HepG2 (cell line): ENCODE results near the gene CHMP1A. TPM values are rescaled to one million over a fixed set of nuclear protein-coding genes. Genes with fewer than 3 reads are reported as not detected.

ENCODE experiments used
- ATF7-NPFF ChIP-seq: sonication (generic); formaldehyde crosslinking; IDR thresholded peaks from 2 replicates; pipeline ENCODE4 v1.8.1; 2023; ENCODE audit warnings: mild to moderate bottlenecking, low read depth, missing genetic modification reagents, moderate library complexity
- BHLHE40 ChIP-seq: IDR thresholded peaks from 2 replicates; pipeline ENCODE4 v1.6.1; 2011; ENCODE audit warnings: low read length, improper control_type of control experiment
- GATAD2A ChIP-seq: IDR thresholded peaks from 2 replicates; pipeline ENCODE4 v1.6.1; 2016
- HNF1A ChIP-seq, 2 experiments: sonication (generic) in 1 of 2; formaldehyde crosslinking in 1 of 2; IDR thresholded peaks; 2 replicates each; pipeline versions ENCODE4 v1.4.0 to v1.6.1; 2016 to 2020; ENCODE audit warnings: borderline replicate concordance in 1 of 2, low read depth in 1 of 2, mild to moderate bottlenecking in 1 of 2, missing genetic modification reagents in 1 of 2
- HNRNPL ChIP-seq: fragments of 200-400 bp; formaldehyde crosslinking; IDR thresholded peaks from 2 replicates; pipeline ENCODE4 v1.6.1; 2017; ENCODE audit warnings: mild to moderate bottlenecking, low read depth, low read length
- KDM3A ChIP-seq: IDR thresholded peaks from 2 replicates; pipeline ENCODE4 v1.6.1; 2018; ENCODE audit warnings: low read depth, missing compliant biosample characterization
- PHF5A ChIP-seq: IDR thresholded peaks from one replicate; pipeline ENCODE4 v1.6.1; 2018; ENCODE audit warnings: low read depth, missing genetic modification reagents; ENCODE audit not compliant: unreplicated experiment
- SAP130 ChIP-seq: IDR thresholded peaks from 2 replicates; pipeline ENCODE4 v1.6.1; 2016; ENCODE audit warnings: low read depth
- SOX5 ChIP-seq: IDR thresholded peaks from 2 replicates; pipeline ENCODE4 v1.6.1; 2016; ENCODE audit warnings: borderline replicate concordance
- SPEN ChIP-seq: sonication (generic); formaldehyde crosslinking; IDR thresholded peaks from 2 replicates; pipeline ENCODE4 v1.5.1; 2020; ENCODE audit warnings: low read depth, mild to moderate bottlenecking, missing genetic modification reagents
- TBX2 ChIP-seq: sonication (generic); formaldehyde crosslinking; IDR thresholded peaks from 2 replicates; pipeline ENCODE4 v1.5.0; 2020; ENCODE audit warnings: missing genetic modification reagents, mild to moderate bottlenecking, borderline replicate concordance
- ZBTB3 ChIP-seq: sonication (generic); formaldehyde crosslinking; IDR thresholded peaks from 2 replicates; pipeline ENCODE4 v1.4.0; 2020; ENCODE audit warnings: low read depth, mild to moderate bottlenecking, moderate library complexity, missing genetic modification reagents, borderline replicate concordance
- ZBTB49 ChIP-seq: sonication (generic); formaldehyde crosslinking; IDR thresholded peaks from 2 replicates; pipeline ENCODE4 v1.4.0; 2020; ENCODE audit warnings: missing genetic modification reagents, borderline replicate concordance
- ZNF510 ChIP-seq: sonication (generic); formaldehyde crosslinking; IDR thresholded peaks from 2 replicates; pipeline ENCODE4 v1.4.0; 2020; ENCODE audit warnings: low read depth, mild to moderate bottlenecking, missing genetic modification reagents
- ZNF670 ChIP-seq: sonication (generic); formaldehyde crosslinking; IDR thresholded peaks from 2 replicates; pipeline ENCODE4 v1.8.0; 2022; ENCODE audit warnings: mild to moderate bottlenecking, missing genetic modification reagents, borderline replicate concordance
- ZNF788 ChIP-seq: sonication (generic); formaldehyde crosslinking; IDR thresholded peaks from 2 replicates; pipeline ENCODE4 v1.5.0; 2020; ENCODE audit warnings: mild to moderate bottlenecking, missing genetic modification reagents, borderline replicate concordance
- ZNF83 ChIP-seq: sonication (generic); formaldehyde crosslinking; IDR thresholded peaks from 2 replicates; pipeline ENCODE4 v1.4.0; 2020; ENCODE audit warnings: missing genetic modification reagents, mild to moderate bottlenecking, borderline replicate concordance
- polyA plus RNA-seq, 8 experiments: library from polyadenylated mRNA; depleted of rRNA in 3 of 8; stranded (reverse) in 7 of 8; unstranded in 1 of 8; fragments of >200 nt; fragmentation: Illumina TruSeq in 4 of 8; extraction: Trizol in 4 of 8; gene quantifications; 2 replicates each; pipeline versions ENCODE4 v1.2.1 to v1.2.3, GENCODE V29; 2011 to 2016; ENCODE audit warnings: low read depth in 4 of 8, missing spikeins in 1 of 8, mixed read lengths in 1 of 8; ENCODE audit not compliant: insufficient read depth in 1 of 8
- total RNA-seq, 5 experiments: library from RNA; depleted of rRNA; stranded (reverse); fragments of >200 nt; fragmentation: Illumina TruSeq; extraction: Trizol; gene quantifications; 2 replicates each; pipeline ENCODE4 v1.2.3, GENCODE V29; 2016; ENCODE audit warnings: low read depth in 1 of 5
- TF ChIP-seq, protein P1 (sequence below): sonication (generic); formaldehyde crosslinking; IDR thresholded peaks from 2 replicates; pipeline ENCODE4 v1.9.0; 2022; ENCODE audit warnings: low read depth, missing genetic modification reagents

The CHMP1A gene
- total and polyA plus RNA-seq, 2 of the 13 experiments (the other 11 are each of a cell fraction or from before 2014, with no cell fraction given): 69.4 to 73.3 TPM

DNA sequence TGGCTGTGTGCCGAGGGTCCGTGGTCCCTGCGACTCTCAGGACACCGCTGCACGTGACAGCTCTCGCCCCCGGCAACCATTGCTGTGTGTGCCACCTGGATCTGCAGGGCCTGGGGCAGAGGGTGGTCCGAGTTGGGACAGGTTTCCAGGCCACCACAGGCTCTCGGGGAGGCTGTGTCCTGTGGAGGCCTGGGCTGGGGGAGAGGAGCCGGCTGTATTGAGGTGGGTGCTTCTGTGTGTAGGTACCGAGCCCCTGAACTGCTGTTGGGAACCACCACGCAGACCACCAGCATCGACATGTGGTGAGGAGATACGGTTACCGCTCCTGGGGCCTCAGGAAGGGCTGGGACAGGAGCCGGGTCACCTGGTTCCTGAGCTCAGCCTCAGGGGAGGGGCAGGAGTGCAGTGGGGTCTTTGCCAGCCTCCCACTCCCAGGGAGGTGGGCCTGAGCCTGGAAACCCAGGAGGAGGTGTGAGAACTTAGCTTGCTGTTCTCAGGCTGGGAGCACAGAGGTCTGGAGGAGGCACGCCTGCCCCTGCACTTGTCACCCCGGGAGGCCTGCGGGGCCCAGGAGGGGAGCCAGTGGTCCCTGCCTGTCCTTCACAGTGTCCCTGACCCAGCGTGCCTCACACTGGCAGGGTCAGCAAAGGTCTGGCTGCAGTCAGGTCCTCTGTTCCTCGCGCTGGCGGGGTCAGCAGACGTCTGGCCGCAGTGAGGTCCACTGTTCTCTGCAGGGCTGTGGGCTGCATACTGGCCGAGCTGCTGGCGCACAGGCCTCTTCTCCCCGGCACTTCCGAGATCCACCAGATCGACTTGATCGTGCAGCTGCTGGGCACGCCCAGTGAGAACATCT lies 36.6 kb upstream of the CHMP1A start (continued):
- TF ChIP-seq ATF7-NPFF (CRISPR knock-in tag) (peak; percentile 57), HNF1A (IDR thresholded peaks at IDR 0.05; ENCODE audit: low read depth) (no peak), HNF1A (CRISPR knock-in tag; IDR thresholded peaks at IDR 0.05; ENCODE audit: borderline replicate concordance) (peak; percentile 41; the same call in 1 of the 2 replicates), ZNF788 (CRISPR knock-in tag) (peak; percentile 14), TBX2 (CRISPR knock-in tag) (peak; percentile 48; the same call in 1 of the 2 replicates), HNRNPL (0 out of 2 replicates have a peak, but pooled peaks have one; percentile 66), PHF5A (CRISPR knock-in tag) (peak; percentile 21), SOX5 (CRISPR knock-in tag) (peak; percentile 46; the same call in 1 of the 2 replicates), SPEN (CRISPR knock-in tag) (peak; percentile 85), GATAD2A (CRISPR knock-in tag) (peak; percentile 67), ZNF670 (CRISPR knock-in tag) (peak; percentile 33; the same call in 1 of the 2 replicates), ZNF83 (CRISPR knock-in tag) (0 out of 2 replicates have a peak, but pooled peaks have one; percentile 1), ZBTB49 (CRISPR knock-in tag) (0 out of 2 replicates have a peak, but pooled peaks have one; percentile 48), ZBTB3 (CRISPR knock-in tag) (peak; percentile 52; the same call in 1 of the 2 replicates), KDM3A (peak; percentile 84; the same call in 1 of the 2 replicates), SAP130 (CRISPR knock-in tag) (peak; percentile 72), BHLHE40 (peak; percentile 40; the same call in 1 of the 2 replicates), ZNF510 (peak; percentile 16; the same call in 1 of the 2 replicates)
- TF ChIP-seq, protein P1, sequence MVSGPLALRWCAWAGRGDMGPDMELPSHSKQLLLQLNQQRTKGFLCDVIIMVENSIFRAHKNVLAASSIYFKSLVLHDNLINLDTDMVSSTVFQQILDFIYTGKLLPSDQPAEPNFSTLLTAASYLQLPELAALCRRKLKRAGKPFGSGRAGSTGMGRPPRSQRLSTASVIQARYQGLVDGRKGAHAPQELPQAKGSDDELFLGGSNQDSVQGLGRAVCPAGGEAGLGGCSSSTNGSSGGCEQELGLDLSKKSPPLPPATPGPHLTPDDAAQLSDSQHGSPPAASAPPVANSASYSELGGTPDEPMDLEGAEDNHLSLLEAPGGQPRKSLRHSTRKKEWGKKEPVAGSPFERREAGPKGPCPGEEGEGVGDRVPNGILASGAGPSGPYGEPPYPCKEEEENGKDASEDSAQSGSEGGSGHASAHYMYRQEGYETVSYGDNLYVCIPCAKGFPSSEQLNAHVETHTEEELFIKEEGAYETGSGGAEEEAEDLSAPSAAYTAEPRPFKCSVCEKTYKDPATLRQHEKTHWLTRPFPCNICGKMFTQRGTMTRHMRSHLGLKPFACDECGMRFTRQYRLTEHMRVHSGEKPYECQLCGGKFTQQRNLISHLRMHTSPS (CRISPR knock-in tag): 0 out of 2 replicates have a peak, but pooled peaks have one; percentile 50
